NCI-H1092 (cell line): ENCODE results near the gene FBXW8.

Source experiments
- DNase-seq: peaks from one replicate; lab custom pipeline; 2025; lab: John Stamatoyannopoulos, UW

The FBXW8 gene

DNA sequence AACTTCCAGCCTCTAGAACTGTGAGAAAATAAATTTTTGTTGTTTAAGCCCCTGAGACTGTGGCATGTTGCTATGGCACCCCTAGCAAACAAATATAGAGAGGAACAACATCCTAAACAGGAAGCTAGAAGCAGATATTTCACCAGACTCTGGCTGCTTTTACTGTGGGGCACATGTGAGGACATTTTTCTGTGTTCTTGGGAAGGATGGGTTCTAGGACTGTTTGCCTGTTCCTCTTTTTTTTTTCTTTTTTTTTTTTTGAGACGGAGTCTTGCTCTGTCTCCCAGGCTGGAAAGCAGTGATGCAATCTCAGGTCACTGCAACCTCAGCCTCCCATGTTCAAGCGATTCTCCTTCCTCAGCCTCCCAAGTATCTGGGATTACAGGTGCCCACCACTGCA lies 25.3 kb upstream of the FBXW8 start:
- no peak for DNase-seq

DNA sequence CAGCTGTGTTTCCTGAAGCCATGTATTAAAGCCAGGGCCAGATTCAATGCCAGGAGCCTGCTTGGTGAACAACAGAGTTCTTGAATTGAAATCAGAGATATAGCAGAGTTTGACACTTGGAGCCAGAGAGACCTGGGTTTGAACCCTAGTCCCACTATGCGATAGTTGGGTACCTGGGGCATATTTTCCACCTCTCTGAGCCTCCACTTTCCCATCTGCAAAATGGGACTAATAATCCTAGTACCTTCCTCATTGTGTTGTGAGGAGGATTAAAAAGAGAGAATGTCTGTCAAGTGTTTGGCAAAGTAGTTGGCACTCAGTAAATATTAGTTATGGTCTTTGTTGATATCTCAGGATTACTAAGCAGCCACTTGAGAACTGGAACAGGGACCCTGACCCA lies 23.5 kb upstream of the FBXW8 start:
- no peak for DNase-seq

DNA sequence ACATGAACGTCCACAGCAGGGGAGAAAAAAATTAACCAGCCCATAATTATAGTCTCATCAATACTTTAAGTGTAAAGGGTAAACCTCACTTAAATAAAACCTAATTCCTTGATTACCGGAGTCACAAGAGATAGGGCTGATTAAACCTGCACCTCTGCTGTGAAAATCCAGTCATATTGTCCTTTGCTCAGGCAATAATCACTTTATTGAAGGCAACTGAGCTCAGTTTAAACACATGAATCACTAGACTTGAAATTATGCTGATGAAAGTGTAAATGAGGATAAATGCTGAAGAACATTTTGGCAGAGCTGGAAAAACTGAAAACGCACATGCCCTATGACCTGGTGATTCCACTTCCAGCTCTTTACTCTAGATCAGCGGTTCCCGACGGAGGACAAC lies 22.9 kb upstream of the FBXW8 start:
- no peak for DNase-seq

DNA sequence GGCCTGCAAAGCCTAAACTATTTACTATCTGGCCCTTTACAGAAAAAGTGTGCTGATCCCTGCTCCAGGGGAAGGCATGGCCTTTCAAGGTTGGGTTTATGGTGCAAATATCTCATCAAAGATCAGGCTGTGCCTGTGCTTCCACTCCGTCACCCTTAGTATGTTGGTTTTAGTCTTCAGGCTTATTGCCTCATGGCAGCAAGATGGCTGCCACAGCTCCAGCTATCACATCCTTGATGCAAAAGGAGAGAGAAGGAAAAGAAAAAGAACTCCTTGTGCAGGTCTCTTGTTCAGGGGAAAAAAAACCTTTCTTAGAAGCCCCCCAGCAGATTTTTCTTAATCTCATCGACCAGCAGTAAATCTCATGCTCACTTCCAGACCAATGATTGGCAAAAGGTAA lies 20.4 kb upstream of the FBXW8 start:
- no peak for DNase-seq

DNA sequence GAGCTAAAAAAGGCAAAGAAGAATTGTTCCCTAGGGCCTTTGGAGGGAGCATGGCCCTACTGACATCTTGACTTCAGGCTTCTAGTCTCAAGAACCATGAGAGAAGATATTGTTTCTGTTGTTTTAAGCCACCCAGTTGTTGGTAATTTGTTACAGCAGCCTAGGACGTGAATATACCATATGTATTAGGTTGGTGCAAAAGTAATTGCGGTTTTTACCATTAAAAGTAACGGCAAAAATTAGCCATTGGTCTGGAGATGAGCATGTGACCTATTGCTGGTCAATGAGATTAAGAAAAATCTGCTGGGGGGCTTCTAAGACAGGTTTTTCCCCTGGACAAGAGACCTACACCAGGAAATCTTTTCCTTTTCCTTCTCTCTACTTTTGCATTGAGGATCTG lies 19.7 kb upstream of the FBXW8 start:
- DNase-seq, result no peak

DNA sequence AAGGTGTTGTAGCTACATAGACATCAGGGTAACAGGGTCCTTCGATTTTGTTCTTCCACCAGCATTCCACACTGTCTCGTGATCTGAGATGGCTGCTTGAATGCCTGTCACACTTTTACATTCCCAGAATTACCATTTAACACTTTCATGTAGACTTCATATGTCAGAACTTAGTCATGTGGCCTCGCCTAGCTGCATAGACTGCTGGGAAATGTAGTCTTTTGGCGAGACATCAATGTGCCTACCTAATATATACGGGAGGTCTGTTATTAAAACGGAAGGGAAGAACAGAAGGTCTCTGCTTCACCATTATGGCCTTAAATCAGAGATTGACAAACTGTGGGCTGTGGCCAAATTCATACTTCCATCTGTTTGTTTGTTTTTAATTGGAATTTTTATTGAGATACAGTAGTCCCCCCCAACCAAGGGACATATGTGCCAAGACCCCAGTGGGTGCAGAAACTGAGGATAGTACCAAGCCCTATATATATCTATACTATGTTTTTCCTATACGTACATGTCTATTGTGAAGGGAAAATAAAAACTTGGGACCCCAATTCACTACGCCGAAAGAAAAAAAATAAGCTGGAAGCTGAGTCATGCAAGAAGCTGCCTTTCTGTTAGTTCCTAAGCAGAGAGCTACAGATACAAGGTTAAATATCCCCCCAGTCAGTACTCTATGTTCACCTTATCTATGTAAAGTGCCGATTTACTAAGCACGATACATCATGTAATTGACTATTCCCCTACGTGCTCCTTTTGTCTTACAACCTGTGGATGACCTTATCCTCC lies 18.2 kb upstream of the FBXW8 start:
- DNase-seq, result no peak

DNA sequence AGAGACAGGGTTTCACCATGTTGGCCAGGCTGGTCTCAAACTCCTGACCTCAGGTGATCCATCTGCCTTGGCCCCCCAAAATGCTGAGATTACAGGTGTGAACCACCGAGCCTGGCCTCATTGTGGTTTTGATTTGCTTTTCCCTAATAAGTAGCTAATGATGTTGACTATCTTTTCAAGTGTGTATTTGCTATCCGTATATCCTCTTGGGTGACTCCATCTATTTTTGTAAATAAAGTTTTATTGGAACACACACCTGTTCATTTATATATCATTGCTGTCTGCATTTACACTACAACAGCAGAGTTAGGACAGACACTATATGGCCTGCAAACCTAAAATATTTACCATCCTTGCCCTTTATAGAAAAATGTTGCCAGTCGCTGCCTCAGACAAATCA lies 15.8 kb upstream of the FBXW8 start:
- DNase-seq, result no peak

DNA sequence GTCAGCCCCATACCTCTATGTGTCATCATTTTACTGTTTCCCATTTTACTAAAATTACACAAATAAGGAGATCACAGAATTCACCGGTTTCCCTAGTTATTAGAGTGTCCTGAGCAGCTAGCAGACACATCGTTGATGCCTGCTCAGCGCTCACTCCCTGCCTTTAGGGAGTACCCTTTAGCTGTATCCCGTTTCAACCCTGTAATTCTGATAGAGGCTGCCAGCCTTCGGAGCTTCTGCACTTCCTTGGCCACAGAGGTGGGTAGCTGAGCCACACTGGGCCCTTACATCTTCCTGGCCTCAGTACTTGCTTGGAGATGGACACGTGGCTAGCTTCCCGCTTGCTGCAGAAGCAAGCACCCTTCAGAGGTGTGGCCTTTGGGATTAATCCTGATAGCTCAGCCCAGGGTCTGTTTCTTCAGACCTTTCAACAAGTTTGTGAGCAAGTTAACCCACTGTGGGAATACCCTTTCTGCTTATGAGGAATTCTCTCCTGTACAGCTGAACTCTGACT lies 14.3 kb upstream of the FBXW8 start:
- no peak for DNase-seq

DNA sequence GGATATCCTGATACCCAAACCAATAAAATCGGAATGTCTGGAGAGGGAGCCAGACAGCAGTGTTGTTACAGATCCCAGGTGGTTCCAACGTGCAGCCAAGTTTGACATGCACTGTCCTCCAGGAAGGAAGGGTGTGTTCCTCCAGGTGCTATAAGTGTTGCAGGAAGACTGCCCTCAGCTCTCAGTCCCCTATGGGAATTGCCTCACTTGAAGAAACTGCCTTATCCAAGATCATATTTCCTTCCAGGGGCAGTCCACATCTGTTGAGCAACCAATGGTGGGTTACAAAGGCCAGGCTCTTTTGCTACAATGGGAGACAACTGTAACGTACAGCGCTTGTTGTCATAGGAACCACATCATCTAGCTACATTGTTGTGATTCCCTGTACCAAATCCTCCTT lies 13.3 kb upstream of the FBXW8 start:
- no peak for DNase-seq

DNA sequence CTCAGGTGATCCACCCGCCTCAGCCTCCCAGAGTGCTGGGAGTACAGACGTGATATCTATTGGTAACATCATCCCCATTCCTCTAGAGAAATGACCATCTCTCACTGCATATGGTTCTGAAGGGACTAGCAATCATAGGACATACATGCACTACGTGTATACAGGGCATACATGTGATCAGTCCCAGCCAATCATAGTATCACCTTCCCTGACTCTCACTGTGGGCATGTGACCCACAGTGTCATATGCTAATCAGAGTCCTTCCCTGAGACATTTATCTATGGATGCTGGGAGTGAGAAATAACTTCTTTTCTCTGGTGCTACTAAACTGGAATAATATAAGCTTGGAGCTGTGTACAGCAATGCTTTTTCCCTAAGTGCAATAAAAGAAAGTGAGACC lies 12.1 kb upstream of the FBXW8 start:
- no peak for DNase-seq

DNA sequence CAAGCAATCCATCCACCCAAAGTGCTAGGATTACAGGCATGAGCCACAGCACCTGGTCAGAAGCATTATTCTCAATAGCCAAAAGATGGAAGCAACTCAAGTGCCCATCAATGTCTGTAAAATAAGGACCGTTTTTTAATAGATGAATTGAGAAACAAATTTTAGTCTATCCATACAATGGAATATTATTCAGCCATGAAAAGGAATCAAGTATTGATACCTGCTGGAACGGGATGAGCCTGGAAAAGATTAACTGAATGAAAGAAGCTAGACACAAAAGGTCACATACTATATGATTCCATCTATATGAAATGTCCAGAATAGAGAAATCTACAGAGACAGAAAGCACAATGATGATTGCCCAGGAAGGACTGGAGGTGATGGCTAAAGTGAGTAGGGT lies 9.1 kb upstream of the FBXW8 start:
- DNase-seq, result no peak

DNA sequence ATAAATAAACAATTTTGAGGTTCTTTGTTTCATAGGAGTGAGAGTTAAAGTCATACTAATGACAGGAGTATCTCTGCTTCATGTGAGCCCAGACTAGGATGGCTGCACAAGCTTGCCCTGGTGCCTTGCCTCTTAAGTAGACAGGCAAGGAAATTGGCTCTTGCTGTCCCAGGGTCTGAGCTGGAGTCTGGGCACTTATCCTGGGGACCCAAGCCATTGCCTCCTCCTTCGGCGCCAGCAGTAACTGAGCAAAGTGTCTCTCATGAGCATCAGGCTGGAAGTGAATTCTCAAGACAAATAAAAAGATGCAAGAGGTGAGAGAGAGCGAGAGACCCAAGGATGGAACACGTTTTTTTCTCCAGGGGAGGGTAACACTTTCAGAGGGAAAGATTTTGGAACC lies 6.9 kb upstream of the FBXW8 start:
- DNase-seq, result no peak

DNA sequence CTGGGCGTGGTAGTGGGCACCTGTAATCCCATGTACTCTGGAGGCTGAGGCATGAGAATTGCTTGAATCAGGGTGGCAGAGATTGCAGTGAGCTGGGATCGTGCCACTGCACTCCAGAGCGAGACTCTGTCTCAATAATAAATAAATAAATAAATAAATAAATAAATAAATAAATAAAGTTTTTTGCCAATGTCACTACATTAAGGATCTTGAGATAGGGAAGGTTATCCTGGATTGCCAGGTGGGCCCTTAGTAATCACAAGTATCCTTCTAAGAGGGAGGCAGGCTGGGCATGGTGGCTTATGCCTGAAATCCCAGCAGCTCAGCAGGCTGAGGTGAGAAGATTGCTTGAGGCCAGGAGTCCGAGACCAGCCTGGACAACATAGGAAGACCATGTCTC lies 4.5 kb upstream of the FBXW8 start:
- no peak for DNase-seq

DNA sequence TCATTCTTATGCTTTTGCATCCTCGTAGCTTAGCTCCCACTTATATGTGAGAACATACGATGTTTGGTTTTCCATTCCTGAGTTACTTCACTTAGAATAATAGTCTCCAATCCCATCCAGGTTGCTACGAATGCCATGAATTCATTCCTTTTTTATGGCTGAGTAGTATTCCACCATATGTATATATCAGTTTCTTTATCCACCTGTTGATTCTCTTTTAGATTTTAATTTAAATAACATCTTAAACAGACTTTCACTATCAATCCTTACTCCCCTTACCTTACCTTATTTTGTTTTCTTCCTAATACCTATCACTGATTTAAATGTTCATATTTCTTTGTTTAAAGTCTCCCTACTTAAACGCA lies 488 bp upstream of the FBXW8 start:
- DNase-seq, result no peak

DNA sequence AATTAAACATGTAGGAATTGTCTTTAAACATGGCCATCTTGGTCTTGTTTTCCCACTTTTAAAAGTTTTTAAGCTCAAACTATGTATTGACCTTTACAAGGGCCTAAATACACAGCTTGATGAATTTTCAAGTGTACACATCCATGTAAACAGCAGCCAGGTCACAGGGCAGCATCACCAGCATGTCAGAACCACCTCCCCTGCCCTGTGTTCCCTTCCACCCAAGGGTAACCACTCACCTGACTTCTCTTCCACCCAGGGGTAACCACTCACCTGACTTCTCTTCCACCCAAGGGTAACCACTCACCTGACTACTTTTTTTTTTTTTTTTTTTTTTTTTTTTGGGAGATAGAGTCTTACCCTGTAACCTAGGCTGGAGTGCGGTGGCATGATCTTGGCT lies 4.6 kb downstream of the FBXW8 start:
- no peak for DNase-seq

DNA sequence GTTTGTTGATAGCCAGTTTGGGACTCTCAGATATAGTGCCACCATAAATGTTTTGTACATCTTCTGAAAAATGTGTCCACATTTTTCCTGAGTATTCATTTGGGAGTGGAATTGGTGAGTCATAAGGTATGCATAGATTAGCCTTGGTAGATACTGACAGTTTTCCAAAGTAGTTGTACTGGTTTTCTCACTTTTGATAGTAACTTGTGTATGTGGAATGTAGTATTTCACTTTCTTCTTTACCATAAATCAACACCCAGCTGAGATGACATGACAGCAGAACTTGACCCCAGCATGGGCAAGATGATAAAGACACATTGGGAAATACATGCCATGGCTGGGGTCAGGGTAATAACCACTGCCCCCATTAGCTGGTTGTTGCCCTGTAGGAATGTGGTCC lies 5.4 kb downstream of the FBXW8 start:
- no peak for DNase-seq

DNA sequence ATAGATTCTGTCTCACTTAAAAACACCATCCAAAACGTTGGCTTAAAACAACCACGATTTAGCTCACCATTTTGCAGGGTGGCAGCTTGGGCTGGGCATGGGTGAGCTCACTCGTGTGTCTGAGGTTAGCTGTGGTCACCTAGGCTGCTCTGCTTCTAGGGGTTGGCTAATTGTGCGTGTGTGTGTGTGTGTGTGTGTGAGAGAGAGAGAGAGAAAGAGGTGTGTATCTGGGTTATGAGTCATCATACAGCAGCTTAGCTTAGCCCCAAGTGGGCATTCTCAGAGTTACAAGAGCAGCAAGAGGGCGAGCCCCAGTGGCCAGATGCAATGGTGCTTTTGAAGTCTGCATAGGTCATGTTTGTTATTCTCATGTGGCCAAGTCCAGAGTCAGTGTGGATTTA lies 6.0 kb downstream of the FBXW8 start:
- DNase-seq, result no peak

DNA sequence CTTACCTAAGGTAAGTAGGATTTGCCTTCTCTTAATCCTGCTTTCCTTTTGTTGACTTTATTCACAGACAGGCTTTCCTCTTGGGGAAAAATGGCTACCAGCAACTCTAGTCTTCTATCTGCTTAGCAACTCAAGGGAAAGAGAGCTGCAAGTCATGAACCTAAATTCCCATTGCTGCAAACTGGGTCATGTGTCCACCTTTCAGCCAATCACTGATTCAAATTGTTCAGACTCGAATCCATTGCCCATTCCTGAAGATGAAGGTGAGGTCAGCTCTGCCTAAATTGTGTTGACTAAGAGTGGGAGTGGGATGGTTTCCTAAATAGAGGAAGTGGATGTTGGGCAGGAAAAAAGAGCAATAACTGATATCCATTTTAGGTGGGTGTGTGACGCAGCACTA lies 7.7 kb downstream of the FBXW8 start:
- DNase-seq, result no peak

DNA sequence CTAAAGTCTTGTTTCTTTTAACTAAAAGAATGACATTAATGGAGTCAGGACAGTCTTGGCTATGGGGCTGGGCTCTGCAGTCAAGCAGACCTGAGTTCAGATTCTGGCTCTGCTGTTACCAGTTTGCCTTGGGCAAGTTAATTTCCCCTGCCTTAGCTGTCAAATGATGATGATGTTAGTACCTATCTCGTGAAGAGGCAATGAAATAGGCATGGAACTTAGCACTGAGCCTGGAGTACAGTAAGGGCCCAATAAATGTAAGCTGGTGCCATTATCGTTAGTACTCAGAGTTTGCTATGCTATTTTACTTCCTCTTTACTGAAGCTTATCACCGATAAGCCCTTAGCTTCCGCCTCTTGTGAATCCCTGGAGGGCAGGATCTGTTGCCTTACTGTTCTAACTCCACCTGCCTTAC lies 8.5 kb downstream of the FBXW8 start:
- peak; percentile 12 for DNase-seq

DNA sequence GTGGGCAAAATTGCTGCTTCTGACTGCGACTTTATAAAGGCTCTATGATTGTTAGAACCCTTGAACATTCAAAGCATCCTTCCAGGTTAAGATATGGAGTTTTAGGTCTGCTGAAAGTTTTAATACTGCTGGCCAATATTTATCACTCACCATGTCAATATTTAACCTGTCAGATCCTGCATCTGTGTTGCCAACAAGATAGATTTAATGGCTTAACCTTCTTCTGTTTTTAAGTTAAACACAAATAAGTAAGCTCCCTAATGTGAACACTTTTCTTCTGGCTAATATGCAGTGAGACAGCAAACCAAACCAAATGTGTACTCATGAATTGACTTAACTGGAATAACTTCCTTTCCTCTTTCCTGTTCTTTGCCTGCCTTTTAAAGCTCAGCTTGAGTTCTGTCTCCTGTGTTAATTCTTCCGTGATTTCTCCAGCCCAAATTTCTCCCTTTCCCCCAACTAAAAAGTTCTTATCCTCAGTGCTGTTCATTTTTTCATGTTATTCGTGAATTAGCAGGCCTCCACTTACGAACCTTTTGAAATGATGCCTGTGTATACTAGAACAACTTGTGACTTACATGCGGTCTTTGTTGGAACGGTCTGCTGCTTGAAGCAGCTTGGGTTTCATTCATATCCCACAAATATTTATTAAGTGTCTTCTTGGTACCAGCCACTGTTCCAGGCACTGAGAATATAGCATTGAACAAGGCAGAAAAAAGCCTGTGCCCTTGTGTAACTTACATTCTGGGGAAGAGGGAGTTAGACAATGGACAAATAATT lies 9.1 kb downstream of the FBXW8 start:
- DNase-seq, result no peak

DNA sequence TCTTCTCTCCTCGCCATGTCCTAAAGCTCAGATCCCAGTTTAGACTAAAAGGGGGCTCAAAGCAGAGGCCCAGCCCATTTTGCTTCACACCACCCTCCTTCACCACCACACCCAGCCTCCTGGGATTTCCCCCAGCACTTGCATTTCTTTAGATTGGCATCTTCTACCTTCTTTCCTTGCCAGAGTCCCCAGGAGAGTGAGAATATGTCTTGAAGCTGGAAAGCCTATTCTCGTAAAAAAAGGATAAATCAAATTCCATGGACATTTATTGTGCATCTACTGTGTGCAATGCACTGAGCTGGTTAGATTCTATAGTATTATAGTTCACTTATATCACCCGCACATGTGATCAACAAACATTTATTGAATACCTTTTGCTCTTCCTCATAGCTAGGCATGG lies 10.2 kb downstream of the FBXW8 start:
- DNase-seq, result no peak

DNA sequence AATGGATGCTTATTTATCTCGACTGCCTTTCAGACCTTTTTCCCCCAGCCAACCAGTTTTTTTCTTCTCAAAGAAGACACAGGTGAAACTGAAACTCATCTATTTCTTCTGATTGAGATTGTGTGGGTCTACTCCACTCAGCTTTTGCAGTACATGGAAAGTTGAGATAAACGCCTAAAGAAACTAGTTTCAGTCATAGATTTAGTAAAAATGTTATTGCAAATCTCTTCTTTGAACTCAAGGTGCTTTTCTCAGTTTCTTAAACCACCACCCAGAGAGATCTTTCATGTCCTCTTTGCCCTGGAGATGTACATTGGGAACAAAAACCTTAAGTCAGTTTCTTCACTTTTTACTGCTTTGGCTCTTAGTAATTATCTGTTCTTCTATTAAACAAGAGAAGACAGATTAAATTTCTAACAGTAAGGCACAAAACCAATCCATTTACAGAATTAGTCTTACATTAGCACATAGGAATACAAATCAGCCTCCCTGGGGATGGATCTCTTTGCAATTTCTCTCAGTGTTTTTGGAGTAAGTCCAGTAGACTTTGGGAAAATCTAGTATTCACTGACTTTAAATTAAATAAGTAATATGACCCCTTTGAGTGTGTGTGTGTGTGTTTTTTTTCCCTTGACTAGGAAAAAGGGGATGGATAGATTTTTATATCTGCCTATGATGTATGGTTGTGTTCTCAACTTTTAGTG lies 11.6 kb downstream of the FBXW8 start:
- DNase-seq, result no peak
